ENCODE data around the gene PAK1IP1. TPM values are rescaled to one million over a fixed set of nuclear protein-coding genes. Genes with fewer than 3 reads are reported as not detected.
"Not testable (repeated sequence)": the region's sequence is repeated elsewhere in the genome, so short reads cannot be mapped to it uniquely, and the experiment has no call there.

The PAK1IP1 gene
- polyA plus RNA-seq, 4 donors, result 20.6 to 24.9 (median 21.7) TPM

DNA sequence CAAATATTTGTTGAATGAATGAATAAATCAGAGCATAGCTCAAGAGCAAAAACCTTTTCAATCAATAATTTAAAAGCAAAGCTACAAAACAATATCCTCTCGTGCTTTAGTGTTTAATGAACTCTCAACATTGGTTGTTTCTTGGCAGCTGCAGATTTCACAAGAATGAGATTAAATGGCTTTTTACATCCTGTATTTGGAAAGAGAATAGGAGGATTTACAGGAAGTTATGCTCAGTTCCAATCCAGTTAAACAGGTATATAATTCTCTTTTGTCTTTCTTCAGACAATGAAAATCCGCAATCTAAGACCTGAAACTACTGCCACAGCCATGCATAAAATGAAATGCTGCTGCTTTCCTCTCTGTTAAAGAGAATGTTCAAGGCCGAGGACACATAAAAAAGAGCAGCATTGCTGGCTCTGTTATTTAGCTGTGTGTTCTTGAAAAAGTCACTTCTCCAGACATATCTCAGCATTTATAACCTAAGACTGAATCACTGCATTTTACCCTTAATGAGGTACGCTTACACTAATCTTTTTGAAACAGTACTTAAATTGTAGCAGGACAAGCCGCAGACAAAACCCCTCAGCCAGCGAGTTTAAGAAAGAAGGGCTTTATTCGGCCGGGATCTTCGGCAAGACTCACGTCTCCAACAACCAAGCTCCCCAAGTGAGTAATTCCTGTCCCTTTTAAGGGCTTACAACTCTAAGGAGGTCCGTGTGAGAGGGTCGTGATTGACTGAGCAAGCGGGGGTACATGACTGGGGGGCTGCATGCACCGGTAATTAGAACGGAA is 3.9 kb upstream of the PAK1IP1 start:
- no peak for DNase-seq (ENCODE audit: low read depth in 4 of 4, low spot score in 3 of 4)

DNA sequence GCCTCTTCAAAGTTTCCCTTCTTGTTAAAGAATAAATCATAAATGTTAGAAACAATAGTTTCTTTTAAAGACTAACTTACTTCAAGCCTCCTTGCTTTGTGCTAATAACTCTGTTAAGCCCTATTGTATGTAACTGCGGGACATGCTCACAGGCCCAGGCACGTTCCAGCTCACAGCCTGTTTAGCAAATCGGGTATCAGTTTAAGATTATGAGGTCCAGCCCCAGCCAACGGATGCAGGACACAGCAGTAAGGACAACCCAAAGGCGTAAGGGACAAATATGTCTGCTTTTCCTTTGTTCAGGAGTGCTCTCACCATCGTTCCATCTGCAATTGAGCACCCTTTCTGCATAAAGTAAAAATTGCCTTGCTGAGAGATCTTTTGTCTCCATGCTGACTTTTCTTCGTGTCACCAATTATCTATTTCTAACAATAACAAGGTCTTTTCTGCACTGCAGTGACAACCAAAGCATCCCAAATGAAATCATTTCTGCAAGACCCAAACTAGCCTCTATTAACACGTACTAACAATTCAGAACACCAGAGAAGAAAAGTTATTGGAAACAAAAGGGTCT is 1.7 kb upstream of the PAK1IP1 start:
- DNase-seq (ENCODE audit: low read depth in 4 of 4, low spot score in 3 of 4), result no peak

- DNase-seq (ENCODE audit: low read depth in 4 of 4, low spot score in 3 of 4), result no peak
Observed at GRCh38 chr6:10695086-10695657, 400 bp downstream of the PAK1IP1 start.

DNA sequence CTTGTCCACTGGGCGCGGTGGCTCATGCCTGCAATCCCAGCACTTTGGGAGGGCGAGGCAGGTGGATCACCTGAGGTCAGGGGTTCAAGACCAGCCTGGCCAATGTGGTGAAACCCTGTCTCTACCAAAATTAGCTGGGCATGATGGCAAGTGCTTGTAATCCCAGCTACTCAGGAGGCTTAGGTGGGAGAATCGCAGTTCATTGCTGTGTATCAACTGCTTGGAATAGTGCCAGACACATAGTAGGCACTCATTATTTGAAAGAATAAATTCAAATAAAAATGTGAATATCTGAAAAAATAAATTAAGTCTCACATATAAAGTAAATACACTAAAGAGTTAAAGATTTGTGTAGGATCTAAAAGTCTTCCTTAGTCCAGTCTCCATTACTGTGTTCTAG is 1.9 kb downstream of the PAK1IP1 start:
- no peak for DNase-seq (ENCODE audit: low read depth in 4 of 4, low spot score in 3 of 4)

DNA sequence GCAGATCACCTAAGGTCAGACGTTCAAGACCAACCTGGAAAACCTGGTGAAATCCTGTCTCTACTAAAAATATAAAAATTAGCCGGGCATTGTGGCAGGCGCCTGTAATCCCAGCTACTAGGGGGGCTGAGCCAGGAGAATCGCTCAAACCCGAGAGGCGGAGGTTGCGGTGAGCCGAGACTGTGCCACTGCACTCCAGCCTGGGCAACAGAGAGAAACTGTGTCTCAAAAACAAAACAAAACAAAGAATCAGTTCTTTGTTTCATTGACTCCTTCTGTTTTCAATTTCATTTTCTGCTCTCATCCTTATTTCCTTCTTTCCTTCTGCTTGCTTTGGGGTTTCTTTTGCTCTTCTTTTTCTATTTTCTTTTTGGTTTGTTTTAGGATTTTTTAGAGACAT is 19.2 kb downstream of the PAK1IP1 start:
- DNase-seq (ENCODE audit: low read depth in 4 of 4, low spot score in 3 of 4), result no peak

DNA sequence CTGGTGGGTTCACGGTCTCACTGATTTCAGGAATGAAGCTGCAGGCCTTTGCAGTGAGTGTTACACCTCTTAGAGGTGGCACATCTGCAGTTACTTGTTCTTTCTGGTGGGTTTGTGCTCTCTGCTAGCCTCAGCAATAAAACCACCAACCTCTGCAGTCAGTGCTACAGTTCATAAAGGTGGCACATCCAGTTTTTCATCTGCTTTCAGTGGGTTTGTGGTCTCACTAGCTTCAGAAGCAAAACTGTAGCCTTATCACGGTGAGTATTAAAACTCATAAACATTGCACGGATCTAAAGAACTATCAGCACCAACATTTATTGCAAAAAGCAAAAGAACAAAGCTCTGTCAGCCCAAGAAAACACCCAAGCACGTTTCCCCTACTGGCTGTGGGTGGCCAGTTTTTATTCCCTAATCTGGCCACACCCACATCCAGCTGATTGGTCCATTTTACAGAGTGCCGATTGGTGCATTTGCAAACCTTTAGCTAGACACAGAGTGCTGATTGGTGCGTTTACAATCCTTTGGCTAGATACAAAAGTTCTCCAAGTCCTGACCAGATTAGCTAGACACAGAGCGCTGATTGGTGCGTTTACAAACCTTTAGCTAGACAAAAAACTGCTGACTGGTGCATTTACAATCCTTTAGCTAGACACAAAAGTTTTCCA is 24.7 kb downstream of the PAK1IP1 start:
- DNase-seq (ENCODE audit: low read depth in 4 of 4, low spot score in 3 of 4), result no peak

- no peak for DNase-seq (ENCODE audit: low read depth in 4 of 4, low spot score in 3 of 4)
Observed at GRCh38 chr6:10719964-10720264, 25.1 kb downstream of the PAK1IP1 start.

GRCh38 chr6:10720265-10720959 is 25.6 kb downstream of the PAK1IP1 start:
- no peak for DNase-seq (ENCODE audit: low read depth in 4 of 4, low spot score in 3 of 4)

DNA sequence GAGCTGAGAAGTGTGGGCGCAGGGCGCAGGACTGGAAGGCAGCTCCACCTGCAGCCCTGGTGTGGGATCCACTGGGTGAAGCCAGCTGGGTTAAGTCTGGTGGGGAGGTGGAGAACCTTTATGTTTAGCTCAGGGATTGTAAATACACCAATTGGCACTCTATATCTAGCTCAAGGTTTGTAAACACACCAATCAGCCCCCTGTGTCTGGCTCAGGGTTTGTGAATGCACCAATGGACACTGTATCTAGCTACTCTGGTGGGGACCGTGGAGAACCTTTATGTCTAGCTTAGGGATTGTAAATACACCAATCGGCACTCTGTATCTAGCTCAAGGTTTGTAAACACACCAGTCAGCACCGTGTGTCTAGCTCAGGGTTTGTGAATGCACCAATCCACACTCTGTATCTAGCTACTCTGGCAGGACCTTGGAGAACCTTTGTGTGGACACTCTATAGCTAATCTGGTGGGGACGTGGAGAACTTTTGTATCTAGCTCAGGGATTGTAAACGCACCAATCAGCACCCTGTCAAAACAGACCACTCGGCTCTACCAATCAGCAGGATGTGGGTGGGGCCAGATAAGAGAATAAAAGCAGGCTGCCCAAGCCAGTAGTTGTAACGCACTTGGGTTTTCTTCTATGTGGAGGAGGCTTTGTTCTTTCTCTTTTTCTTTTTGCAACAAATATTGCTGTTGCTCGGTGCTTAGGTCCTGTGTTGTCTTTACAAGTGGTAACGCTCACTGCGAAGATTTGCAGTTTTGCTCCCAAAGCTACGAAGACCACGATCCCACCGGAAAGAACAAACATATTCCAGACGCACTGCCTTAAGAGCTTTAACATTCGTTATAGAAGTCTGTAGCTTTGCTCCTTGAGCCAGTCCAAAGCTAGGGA is 26.4 kb downstream of the PAK1IP1 start:
- DNase-seq (ENCODE audit: low read depth in 4 of 4, low spot score in 3 of 4), result not testable (repeated sequence)

DNA sequence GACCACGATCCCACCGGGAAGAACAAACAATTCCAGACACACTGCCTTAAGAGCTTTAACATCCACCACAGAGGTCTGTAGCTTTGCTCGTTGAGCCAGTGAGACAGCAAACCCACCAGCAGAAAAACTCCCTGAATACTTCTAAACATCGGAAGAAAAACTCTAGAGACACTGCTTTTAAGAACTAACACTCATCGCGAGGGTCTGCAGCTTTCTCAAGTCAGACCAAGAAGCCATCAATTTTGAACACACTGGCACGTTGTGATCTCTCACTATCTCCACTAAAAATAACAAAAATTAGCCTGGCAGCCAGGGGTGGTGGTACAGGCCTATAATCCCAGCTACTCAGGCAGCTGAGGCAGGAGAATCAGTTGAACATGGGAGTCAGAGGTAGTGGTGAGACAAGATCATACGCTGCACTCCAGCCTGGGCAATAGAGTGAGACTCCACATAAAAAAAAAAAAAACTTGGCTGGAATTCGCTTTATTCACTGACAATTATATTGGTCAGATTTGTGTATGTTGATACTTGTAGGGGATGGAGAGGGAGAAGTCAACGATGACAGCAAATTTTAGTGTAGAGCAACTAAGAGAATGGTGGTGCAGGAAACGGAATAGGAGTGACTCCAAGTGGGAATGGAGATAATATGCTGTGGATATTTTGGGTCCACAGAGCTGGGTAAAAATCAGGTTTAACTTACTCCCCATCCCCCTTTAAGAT is 27.2 kb downstream of the PAK1IP1 start:
- no peak for DNase-seq (ENCODE audit: low read depth in 4 of 4, low spot score in 3 of 4)

DNA sequence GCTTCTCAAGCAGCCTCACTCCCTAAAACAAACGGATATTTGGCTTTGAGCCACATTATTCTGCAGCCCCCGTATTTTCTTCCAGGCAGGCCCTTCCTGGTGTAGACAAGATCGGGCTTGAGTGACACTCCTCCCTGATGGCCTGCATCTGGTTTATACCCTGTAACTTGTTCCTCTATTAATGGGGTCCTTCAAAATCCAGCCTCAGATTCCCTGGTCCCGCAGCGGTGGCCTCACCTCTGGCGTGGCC is 27.7 kb downstream of the PAK1IP1 start:
- DNase-seq (ENCODE audit: low read depth in 4 of 4, low spot score in 3 of 4), result no peak

DNA sequence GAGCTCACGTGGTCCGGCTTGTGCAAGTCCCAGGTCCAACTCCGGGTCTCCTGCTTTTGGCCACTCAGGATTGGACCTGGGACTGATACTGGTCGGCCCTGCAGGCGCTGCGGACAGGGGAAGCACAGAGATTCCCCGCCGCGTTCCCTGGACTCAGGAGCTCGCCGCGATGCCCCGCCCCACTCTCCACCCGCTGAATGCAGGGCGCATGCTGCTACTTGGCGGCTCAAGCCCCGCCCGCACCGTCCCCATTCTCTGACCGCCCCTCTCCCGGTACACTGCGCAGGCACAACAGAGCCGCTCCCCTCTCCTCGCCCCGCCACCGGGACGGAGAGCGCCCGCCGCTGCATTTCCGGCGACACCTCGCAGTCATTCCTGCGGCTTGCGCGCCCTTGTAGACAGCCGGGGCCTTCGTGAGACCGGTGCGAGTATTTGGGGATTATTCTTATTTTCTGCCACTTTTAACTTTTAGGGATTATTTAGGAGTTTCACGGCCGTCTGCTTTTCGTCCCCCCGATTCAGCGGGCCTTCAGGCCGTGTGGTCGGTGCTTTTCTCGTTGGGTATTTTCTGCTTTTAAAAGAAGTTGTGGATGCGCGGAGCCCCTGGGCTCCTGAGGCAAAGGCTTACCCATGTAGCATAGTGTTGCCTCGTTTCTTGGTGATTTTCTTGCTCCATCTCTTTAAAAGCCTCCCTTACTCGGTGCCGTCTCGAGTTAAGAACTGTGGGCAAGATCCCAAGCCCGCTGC is 28.2 kb downstream of the PAK1IP1 start, which contains the start of gene TMEM14C:
TMEM14C (plus strand) TSS at position 251 of the 747 bp plus-strand sequence. CDS start 1,544 bp downstream, outside the sequence.
- peak; percentile 94 to 95 (median 95) for DNase-seq (ENCODE audit: low read depth in 4 of 4, low spot score in 3 of 4)

DNA sequence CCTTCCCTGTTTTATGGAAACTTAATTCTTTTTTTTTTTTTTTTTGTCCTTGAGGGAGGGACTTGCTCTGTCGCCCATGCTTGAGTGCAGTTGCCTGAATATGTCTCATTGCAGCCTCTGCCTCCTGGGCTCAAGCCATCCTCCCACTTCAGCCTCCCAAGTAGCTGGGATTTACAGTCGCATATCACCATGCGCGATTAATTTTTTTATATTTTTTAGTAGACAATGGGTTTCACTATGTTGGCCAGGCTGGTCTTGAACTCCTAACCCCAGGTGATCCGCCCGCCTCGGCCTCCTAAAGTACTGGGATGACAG is 28.8 kb downstream of the PAK1IP1 start:
- DNase-seq (ENCODE audit: low read depth in 4 of 4, low spot score in 3 of 4), result no peak

GRCh38 chr6:10725044-10725443 is 30.3 kb downstream of the PAK1IP1 start:
- no peak for DNase-seq (ENCODE audit: low read depth in 4 of 4, low spot score in 3 of 4)

GRCh38 chr6:10725716-10726115 is 30.9 kb downstream of the PAK1IP1 start:
- no peak for DNase-seq (ENCODE audit: low read depth in 4 of 4, low spot score in 3 of 4)

DNA sequence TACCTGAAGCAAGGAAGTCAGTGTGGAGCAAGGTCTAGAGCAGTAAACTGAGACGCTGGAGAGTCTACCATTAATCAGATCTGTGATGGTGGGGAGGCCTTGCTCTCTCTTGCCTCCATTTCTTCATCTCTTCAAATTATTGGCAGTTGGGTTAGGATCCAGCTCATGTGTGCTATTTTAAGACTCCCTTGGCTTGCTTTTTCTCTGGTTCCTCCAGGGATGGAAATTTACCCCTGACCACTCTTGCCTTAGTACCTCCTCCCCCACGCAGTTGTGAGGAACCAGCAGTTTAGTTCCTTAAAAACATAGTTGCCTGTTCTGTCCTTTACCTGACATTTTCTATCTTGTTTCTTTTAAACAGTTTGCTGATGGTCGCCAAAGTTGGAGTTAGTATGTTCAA is 35.5 kb downstream of the PAK1IP1 start:
- no peak for DNase-seq (ENCODE audit: low read depth in 4 of 4, low spot score in 3 of 4)

DNA sequence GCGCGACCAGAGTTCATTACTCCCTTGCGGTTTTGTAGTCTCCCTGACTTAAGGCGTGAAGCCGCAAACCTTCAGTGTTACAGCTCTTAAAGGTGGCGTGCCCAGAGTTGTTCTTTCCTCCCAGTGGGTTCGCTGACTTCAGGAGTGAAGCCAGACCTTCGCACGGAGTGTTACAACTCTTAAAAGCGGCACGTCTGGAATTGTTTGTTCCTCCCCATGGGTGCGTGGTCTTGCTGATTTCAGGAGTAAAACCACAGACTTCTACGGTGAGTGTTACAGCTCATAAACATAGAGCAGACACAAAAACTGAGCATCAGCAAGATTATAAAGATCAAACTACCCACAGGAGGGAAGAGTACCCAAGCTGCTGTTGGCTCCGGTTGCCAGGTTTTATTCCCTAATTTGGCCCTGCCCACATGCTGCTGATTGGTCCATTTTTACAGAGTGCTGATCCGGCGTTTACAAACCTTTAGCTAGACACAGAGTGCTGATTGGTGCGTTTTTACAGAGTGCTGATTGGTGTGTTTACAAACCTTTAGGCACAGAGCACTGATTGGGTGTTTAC is 38.5 kb downstream of the PAK1IP1 start:
- DNase-seq (ENCODE audit: low read depth in 4 of 4, low spot score in 3 of 4), result no peak

GRCh38 chr6:10733863-10734262 is 39.1 kb downstream of the PAK1IP1 start:
- no peak for DNase-seq (ENCODE audit: low read depth in 4 of 4, low spot score in 3 of 4)

DNA sequence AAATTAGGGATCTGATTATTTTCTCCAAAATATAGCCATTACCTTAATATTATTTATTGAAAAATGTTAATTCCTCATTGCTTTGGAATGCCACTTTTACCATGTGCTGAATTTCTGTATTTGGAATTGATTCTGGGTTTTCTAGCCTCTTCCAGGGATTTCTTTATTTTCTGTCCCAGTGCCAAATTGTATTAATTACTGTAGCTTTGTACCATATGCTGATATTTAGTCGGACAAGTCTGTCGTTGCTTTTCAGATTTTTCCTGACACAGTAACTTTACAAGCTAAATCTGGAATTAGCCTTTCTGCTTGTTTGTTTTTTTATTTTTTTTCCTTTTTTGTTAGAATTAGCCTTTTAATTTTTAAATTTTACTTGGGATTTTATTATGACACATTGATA is 42.0 kb downstream of the PAK1IP1 start:
- no peak for DNase-seq (ENCODE audit: low read depth in 4 of 4, low spot score in 3 of 4)
